Stimulated activated CD4-positive, alpha-beta T cell treated with anti-CD3 and anti-CD28 coated beads, Interleukin-12 subunit alpha, Interleukin-12 subunit beta, amount 100 ng/mL, for 4 hours (primary cell): ENCODE data around the gene RINL.
"Not testable (repeated sequence)": the region's sequence is repeated elsewhere in the genome, so short reads cannot be mapped to it uniquely, and the experiment has no call there.

Experiments used
- DNase-seq: peaks from one replicate; pipeline ENCODE4 v3.0.0-alpha.2; 2020

RINL gene

GRCh38 chr19:38831142-38831605 lies 46.9 kb downstream of the RINL start:
- DNase-seq: peak; percentile 28

- no peak for DNase-seq
These were observed 47.9 kb downstream of the RINL start for GRCh38 chr19:38830039-38830733.

- DNase-seq: not testable (repeated sequence)
These were observed 48.9 kb downstream of the RINL start for GRCh38 chr19:38829203-38829602.

GRCh38 chr19:38826856-38827551 lies 51.1 kb downstream of the RINL start:
- no peak for DNase-seq

GRCh38 chr19:38825936-38826335 lies 52.1 kb downstream of the RINL start:
- DNase-seq: not testable (repeated sequence)

- DNase-seq: not testable (repeated sequence)
These were observed 56.7 kb downstream of the RINL start for GRCh38 chr19:38821230-38821825.

- DNase-seq: no peak
These were observed 58.7 kb downstream of the RINL start for GRCh38 chr19:38819231-38819920.
